GM19397 (cell line): Measurements from ENCODE around the gene BCAS3.

Experiments used
- ATAC-seq: cut with Tn5 transposase; IDR thresholded peaks from one replicate; pipeline ENCODE4 v1.9.1; 2021; ENCODE audit warnings: mild to moderate bottlenecking, moderate library complexity; ENCODE audit not compliant: unreplicated experiment

The BCAS3 gene

DNA sequence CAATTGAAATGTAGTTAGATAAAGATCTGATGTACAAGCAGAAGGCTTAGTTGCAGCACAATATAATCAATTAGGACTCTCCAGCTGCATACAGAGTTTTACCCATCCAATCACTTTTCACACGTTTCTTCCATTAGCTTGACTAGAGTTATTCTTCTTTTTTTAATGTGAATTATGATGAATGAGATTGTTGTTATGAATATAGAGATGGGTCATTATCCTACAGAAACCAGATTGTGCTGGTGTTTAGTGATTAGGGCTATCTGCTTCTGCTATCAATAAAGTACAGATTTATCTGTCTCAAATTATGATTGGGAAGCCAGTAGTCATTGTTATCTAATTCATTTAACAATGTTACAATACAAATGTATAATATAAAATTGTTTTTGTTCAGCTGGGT, 500.6 kb downstream of the BCAS3 start:
- ATAC-seq, result no peak

DNA sequence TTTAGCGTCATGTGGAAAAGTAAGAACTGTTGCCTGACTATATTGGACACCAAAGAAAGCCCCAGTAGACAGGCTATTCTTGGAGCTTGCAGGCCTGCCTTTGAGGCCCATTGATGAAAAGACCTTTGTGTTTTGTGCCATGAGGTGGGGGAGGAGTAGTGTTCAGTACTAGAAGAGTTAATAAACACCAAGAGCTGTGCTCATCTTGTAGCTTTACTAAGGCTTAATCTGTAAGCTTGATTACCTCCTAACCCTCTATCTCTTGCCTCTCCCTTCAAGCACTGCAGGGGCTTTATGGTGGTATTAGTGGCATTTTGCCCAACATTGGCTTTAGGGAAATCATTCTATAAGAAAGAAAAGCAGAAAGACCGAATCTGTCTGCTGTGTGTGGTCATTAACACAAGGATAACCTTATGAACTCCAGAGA, 501.7 kb downstream of the BCAS3 start:
- no peak for ATAC-seq

DNA sequence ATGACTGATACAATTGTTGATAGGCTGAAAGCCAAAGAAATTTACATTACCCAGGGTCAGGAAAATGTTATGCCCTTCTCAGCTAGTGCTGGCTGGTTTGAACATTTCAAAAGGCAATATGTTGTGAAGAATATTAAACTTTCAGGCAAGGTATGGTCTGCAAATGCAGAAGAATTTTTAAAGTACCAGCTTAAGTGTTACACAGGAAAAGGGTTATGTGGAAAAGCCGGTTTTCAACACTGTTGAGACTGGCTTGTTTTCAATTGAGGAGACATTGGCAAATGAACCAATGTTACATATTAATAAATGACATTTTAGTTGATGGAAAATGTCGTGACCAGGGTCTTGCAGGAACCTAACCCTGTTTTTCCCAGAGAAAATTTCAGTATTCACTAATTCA, 506.1 kb downstream of the BCAS3 start:
- ATAC-seq, result no peak

- no peak for ATAC-seq
These were observed 507.7 kb downstream of the BCAS3 start for GRCh38 chr17:61185385-61185784.

GRCh38 chr17:61187038-61187437, 509.4 kb downstream of the BCAS3 start:
- no peak for ATAC-seq

- ATAC-seq, result no peak
These were observed 510.4 kb downstream of the BCAS3 start for GRCh38 chr17:61188081-61188480.

GRCh38 chr17:61189968-61190367, 512.3 kb downstream of the BCAS3 start:
- no peak for ATAC-seq

DNA sequence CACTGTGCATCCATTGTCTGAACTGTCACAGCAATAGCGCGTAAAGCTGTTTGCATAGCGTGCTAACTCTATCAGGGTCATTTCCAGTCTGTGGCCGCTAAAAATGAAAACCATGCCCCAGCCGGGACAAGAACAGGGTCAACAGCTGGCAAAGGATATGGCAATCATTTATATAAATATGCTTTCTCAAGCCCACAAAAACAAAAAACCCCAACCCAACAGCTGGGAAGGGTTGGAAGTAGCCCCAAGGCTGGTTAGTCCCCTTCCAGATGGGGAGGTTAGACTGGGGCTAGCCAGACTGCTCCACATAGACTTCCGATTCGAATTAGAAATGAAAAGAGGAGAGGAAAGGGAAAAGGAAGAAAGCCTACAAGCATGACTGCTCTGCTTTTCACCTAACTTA, 518.7 kb downstream of the BCAS3 start:
- no peak for ATAC-seq

- ATAC-seq, result no peak
These were observed 519.1 kb downstream of the BCAS3 start for GRCh38 chr17:61196799-61197198.

- ATAC-seq, result no peak
These were observed 522.0 kb downstream of the BCAS3 start for GRCh38 chr17:61199431-61200338.

- no peak for ATAC-seq
These were observed 522.7 kb downstream of the BCAS3 start for GRCh38 chr17:61200339-61200715.

- no peak for ATAC-seq
These were observed 523.6 kb downstream of the BCAS3 start for GRCh38 chr17:61201211-61201610.

- no peak for ATAC-seq
These were observed 524.9 kb downstream of the BCAS3 start for GRCh38 chr17:61202564-61202963.

DNA sequence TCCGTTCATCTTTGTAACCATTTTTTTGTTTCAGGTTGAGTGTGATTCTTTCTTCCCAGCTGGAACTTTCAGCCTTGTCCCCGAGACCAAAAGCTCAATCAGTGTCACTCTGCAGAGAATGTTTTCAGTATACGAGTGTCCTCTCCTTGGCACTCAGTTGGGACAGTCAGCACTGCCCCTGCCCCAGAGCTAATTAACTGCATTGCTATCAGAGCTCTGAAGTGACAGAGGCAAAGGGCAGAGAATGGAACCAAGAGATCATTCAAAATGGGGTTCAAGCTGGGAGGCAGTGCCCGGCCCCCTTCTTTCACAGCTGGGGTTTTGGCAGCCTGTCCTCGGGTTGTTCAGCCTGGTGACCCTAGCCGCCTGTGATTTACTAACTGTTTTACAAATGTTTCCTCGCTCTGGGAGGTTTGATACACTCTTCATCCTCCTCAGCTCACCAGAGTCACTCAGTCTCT, 526.0 kb downstream of the BCAS3 start:
- no peak for ATAC-seq

DNA sequence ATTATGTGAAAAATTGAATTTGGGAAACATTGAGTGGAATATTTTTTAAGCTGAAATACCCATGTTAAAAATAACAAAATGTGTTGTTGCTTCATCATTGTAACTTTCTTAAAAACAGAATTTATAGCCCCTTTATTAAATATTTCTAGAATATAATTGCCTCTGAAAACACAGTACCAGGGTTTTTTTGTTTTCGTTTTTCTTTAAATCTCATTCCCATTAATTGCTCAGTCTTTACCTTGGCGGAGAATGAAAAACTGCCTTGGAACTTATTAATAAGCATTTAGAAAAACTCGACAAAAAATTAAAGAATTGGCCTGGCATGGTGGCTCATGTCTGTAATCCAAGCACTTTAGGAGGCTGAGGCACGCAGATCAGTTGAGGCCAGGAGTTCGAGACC, 526.8 kb downstream of the BCAS3 start:
- ATAC-seq, result no peak

GRCh38 chr17:61205401-61205800, 527.8 kb downstream of the BCAS3 start:
- ATAC-seq, result no peak

GRCh38 chr17:61205931-61206330, 528.3 kb downstream of the BCAS3 start:
- ATAC-seq, result no peak

- ATAC-seq, result no peak
These were observed 529.3 kb downstream of the BCAS3 start for GRCh38 chr17:61206922-61207321.

DNA sequence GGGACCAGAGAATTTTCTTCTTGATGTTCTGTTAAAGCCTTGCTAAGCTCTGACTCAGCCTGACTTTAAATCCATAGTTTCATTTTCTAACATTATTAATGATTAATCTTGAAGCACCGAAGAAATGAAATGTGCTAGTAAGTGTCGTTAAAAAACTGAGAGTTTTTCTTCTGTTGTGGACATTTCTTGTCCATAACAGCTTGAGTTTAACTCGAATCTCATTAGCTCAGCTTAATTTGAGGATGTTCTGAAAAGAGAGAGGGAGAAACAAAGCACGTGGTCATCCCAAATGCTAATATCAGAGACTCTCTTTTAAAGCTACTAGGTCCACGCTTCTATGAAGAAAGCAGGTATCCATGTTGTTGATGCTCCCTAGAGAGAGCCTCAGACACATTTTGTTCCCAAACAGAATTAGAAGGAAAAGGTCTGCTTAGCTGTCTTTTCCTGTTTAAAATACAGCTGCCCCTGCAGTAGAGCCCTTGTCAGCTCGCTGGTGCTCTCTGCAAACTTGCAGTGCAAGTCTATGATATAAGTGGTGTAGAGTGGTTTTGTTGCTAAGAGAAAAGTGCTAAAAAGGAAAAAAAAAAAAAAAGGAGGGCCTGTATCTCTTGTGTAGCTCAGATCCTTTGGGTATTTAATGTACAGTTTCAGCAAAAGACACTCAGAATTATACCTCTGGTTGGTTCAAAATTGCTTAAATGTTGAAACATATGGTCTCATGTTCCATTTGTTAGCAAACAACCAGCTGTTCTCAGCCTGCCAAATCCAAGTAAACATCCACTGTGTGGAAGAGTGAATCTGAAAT, 530.9 kb downstream of the BCAS3 start:
- ATAC-seq, result no peak

- ATAC-seq, result no peak
These were observed 531.4 kb downstream of the BCAS3 start for GRCh38 chr17:61209106-61209439.

- no peak for ATAC-seq
These were observed 531.9 kb downstream of the BCAS3 start for GRCh38 chr17:61209525-61209924.

- ATAC-seq, result no peak
These were observed 533.6 kb downstream of the BCAS3 start for GRCh38 chr17:61211236-61211635.
